GM12891 (cell line): ENCODE data around the gene EVI5L.

Source experiments
- PAX5 ChIP-seq: IDR thresholded peaks from 2 replicates; pipeline ENCODE4 v1.6.1; 2011; ENCODE audit warnings: low read length, moderate library complexity, mild to moderate bottlenecking; ENCODE audit not compliant: insufficient read depth, severe bottlenecking
- POLR2A ChIP-seq: IDR thresholded peaks from 2 replicates; pipeline ENCODE4 v1.6.1; 2011; ENCODE audit warnings: low read depth, low read length, control low read depth
- POLR2AphosphoS5 ChIP-seq: IDR thresholded peaks from 2 replicates; pipeline ENCODE4 v1.6.1; 2011; ENCODE audit warnings: low read depth, low read length, control low read depth
- POU2F2 ChIP-seq: IDR thresholded peaks from 2 replicates; pipeline ENCODE4 v1.6.1; 2011; ENCODE audit warnings: low read depth, mild to moderate bottlenecking, control low read depth, low read length, moderate library complexity
- SPI1 ChIP-seq: IDR thresholded peaks from 2 replicates; pipeline ENCODE4 v1.6.1; 2011; ENCODE audit warnings: low read depth, low read length, control low read depth
- TAF1 ChIP-seq: IDR thresholded peaks from 2 replicates; pipeline ENCODE4 v1.6.1; 2011; ENCODE audit warnings: low read depth, low read length, control low read depth

- no peak for TF ChIP-seq TAF1
- no peak for TF ChIP-seq POLR2A
- TF ChIP-seq POLR2AphosphoS5: no peak
- no peak for TF ChIP-seq SPI1
- no peak for TF ChIP-seq POU2F2
- no peak for TF ChIP-seq PAX5
Observed at GRCh38 chr19:7860714-7861618, 30.9 kb downstream of the EVI5L start.
